CD8-positive, alpha-beta memory T cell (primary cell): ENCODE results near the gene DOCK3. TPM values are rescaled to one million over a fixed set of nuclear protein-coding genes. Genes with fewer than 3 reads are reported as not detected.

ENCODE experiments used
- CTCF ChIA-PET: fragments of 350-600 bp; sonication (Branson Sonifier 250); formaldehyde crosslinking; loops from one replicate; lab custom pipeline; 2021; ENCODE audit warnings: antibody characterized with exemption; lab: Charles Lee
- POLR2A ChIA-PET: fragments of 350-600 bp; sonication (Branson Sonifier 250); formaldehyde crosslinking; loops from one replicate; lab custom pipeline; 2021; ENCODE audit warnings: antibody characterized with exemption; lab: Charles Lee
- DNase-seq, 5 donors: peaks; one replicate each; pipeline versions ENCODE4 v3.0.0 to v3.0.0-alpha.2; 2020 to 2022; ENCODE audit warnings: mixed read lengths in 1 of 5
- H3K27ac ChIP-seq: one replicate; pipeline ENCODE4 v1.7.0; 2013; ENCODE audit warnings: low read depth, mild to moderate bottlenecking, low read length, moderate library complexity
- H3K27me3 ChIP-seq: 2 replicates; pipeline ENCODE4 v1.7.0; 2013; ENCODE audit warnings: low read length, mild to moderate bottlenecking; ENCODE audit not compliant: insufficient read depth, poor library complexity, severe bottlenecking
- H3K36me3 ChIP-seq: 2 replicates; pipeline ENCODE4 v1.7.0; 2013; ENCODE audit warnings: mild to moderate bottlenecking, low read length, moderate library complexity; ENCODE audit not compliant: insufficient read depth
- H3K4me1 ChIP-seq: 2 replicates; pipeline ENCODE4 v1.7.0; 2013; ENCODE audit warnings: mild to moderate bottlenecking, low read length, moderate library complexity; ENCODE audit not compliant: insufficient read depth
- H3K4me3 ChIP-seq: 2 replicates; pipeline ENCODE4 v1.7.0; 2013; ENCODE audit warnings: mild to moderate bottlenecking, low read length
- H3K9me3 ChIP-seq: 2 replicates; pipeline ENCODE4 v1.7.0; 2013; ENCODE audit warnings: mild to moderate bottlenecking, low read length
- H3K27ac Mint-ChIP-seq, 8 donors: one replicate each; pipeline ENCODE4 v1.8.0; 2020 to 2021; ENCODE audit warnings: mixed read lengths in 8 of 8, mild to moderate bottlenecking in 6 of 8, inconsistent platforms in 3 of 8, moderate library complexity in 3 of 8
- H3K27me3 Mint-ChIP-seq, 2 donors: one replicate each; pipeline ENCODE4 v1.8.0; 2020 to 2021; ENCODE audit warnings: mixed read lengths in 2 of 2, mild to moderate bottlenecking in 1 of 2, moderate library complexity in 1 of 2
- H3K36me3 Mint-ChIP-seq, 3 donors: one replicate each; pipeline ENCODE4 v1.8.0; 2020 to 2021; ENCODE audit warnings: mixed read lengths in 3 of 3, inconsistent platforms in 1 of 3, mild to moderate bottlenecking in 1 of 3
- H3K4me1 Mint-ChIP-seq, 3 donors: one replicate each; pipeline ENCODE4 v1.8.0; 2020 to 2021; ENCODE audit warnings: mixed read lengths in 3 of 3, inconsistent platforms in 1 of 3, mild to moderate bottlenecking in 1 of 3
- H3K4me3 Mint-ChIP-seq, 7 donors: one replicate each; pipeline ENCODE4 v1.8.0; 2020 to 2021; ENCODE audit warnings: mixed read lengths in 7 of 7, mild to moderate bottlenecking in 6 of 7, moderate library complexity in 4 of 7, inconsistent platforms in 2 of 7
- H3K9me3 Mint-ChIP-seq, 5 donors: one replicate each; pipeline ENCODE4 v1.8.0; 2020 to 2022; ENCODE audit warnings: mixed read lengths in 5 of 5, mild to moderate bottlenecking in 3 of 5, moderate library complexity in 2 of 5, inconsistent platforms in 1 of 5
- polyA plus RNA-seq: library from polyadenylated mRNA; unstranded; fragments of 300-500 nt; fragmentation: Illumina TruSeq; gene quantifications from one replicate; pipeline ENCODE4 v1.2.3, GENCODE V29; 2021
- total RNA-seq, 2 experiments: library from RNA; stranded (reverse); gene quantifications; one replicate each; pipeline ENCODE4 v1.2.3, GENCODE V29; 2021

Gene DOCK3
- total RNA-seq (1 to 10 TPM; 2.0 to 2.1 TPM), polyA plus RNA-seq (0.16 TPM)

DNA sequence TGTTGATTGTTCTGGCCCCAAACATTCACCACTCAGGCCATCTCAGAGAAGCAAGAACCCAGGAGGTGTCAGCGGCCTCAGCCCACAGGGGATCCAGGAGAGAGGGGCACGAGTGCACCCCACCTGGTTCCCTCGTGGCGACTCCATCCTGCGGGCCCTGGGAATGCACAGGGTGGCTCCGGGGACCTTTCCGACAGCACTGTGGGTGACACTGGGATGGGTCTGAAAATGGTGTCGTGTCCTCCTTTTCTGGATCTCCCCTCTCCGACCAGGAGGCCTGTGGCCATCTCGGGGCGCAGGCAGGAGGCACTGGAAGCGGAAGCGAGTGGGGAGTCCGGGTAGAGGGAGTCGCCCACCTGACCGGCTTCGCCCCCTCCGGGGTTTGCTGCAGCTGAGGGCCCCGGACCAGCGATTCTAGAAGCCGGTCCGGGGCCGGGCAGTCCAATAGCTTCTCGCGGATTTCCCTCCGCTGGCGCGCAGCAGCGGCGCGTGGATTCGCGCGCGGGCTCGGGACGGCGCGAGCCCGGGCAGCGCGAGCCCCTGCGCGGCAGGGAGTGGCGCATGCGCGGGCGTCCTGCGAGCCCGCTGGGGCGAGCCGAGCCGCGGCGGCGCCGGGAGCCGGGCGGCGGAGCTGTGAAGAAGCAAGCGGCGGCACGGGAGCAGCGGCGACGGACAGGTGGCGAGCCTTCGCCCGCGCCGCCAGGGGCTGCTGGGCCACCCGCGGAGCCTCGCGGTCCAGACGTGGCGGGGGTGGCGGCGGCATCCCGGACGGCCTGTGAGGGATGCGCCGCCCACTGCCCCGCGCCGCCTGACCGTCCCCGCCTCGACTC, at the start of gene DOCK3:
DOCK3 (plus strand) TSS at position 579 of the 830 bp plus-strand sequence. CDS start 337 bp downstream, outside the sequence.
- Mint-ChIP-seq H3K4me1 (peaks cover 5 to 15% (median 6%) of the 10 kb centered on the region in 3 donors), H3K27ac (peak within 1 kb of the TSS in 5 of 8 donors; percentile 34 to 82 (median 58)), H3K4me3 (peak within 1 kb of the TSS; percentile 73 to 89 (median 80)), H3K9me3 (no peaks in the 10 kb centered on the region), H3K36me3 (no peaks in the 10 kb centered on the region), H3K27me3 (peaks cover 7 to 40% of the 10 kb centered on the region in 2 donors)
- H3K36me3 ChIP-seq: no peaks in the 10 kb centered on the region
- H3K9me3 ChIP-seq: no peaks in the 10 kb centered on the region
- POLR2A ChIA-PET: interaction anchor here (0.6 kb wide), 1 partner anchor 712 kb away, joined by 3 read pairs; no protein-coding TSS in a partner anchor
- DNase-seq: peak; percentile 52 to 76 (median 64)
- peaks cover 23% of the 10 kb centered on the region for H3K27me3 ChIP-seq
- peak within 1 kb of the TSS; percentile 58 for H3K4me3 ChIP-seq
- CTCF ChIA-PET: interaction anchor here (0.6 to 2.0 kb wide), 3 partner anchors 48 to 58 kb away, joined by 3 to 7 read pairs (median 3); no protein-coding TSS in a partner anchor
- peaks cover 15% of the 10 kb centered on the region for H3K4me1 ChIP-seq
- no peak within 1 kb of the TSS for H3K27ac ChIP-seq

GRCh38 chr3:50625231-50626182, 49.2 kb upstream of the DOCK3 start:
- no peak for DNase-seq
- peaks cover 5% of the 10 kb centered on the region for H3K36me3 ChIP-seq
- H3K4me3 ChIP-seq: no peak overlapping the region
- Mint-ChIP-seq H3K27me3 (no peaks in the 10 kb centered on the region), H3K9me3 (no peaks in the 10 kb centered on the region), H3K27ac (peak overlapping the region; percentile 32 to 91 (median 66)), H3K36me3 (peaks cover 0 to 40% (median 0%) of the 10 kb centered on the region in 3 donors), H3K4me3 (peak overlapping the region in 3 of 7 donors; percentile 6 to 49 (median 9)), H3K4me1 (peaks cover 68 to 95% (median 80%) of the 10 kb centered on the region in 3 donors)
- CTCF ChIA-PET: interaction anchor here (0.6 to 16.9 kb wide), 5 partner anchors 10 to 49 kb away, joined by 3 to 277 read pairs (median 3); partner anchors contain the start of gene DOCK3
- H3K9me3 ChIP-seq: no peaks in the 10 kb centered on the region
- no peaks in the 10 kb centered on the region for H3K27me3 ChIP-seq
- POLR2A ChIA-PET: no interaction called here
- H3K4me1 ChIP-seq: peaks cover 88% of the 10 kb centered on the region
- no peak overlapping the region for H3K27ac ChIP-seq

GRCh38 chr3:50626401-50626800, 48.3 kb upstream of the DOCK3 start:
- peaks cover 0 to 38% (median 0%) of the 10 kb centered on the region in 3 donors for H3K36me3 Mint-ChIP-seq
- CTCF ChIA-PET: interaction anchor here (0.6 to 16.9 kb wide), 5 partner anchors 10 to 49 kb away, joined by 3 to 277 read pairs (median 4); partner anchors contain the start of gene DOCK3
- DNase-seq: no peak
- Histone ChIP-seq H3K9me3 (no peaks in the 10 kb centered on the region), H3K4me3 (no peak overlapping the region), H3K27me3 (no peaks in the 10 kb centered on the region), H3K36me3 (peaks cover 8% of the 10 kb centered on the region), H3K27ac (no peak overlapping the region), H3K4me1 (peaks cover 91% of the 10 kb centered on the region)
- H3K9me3 Mint-ChIP-seq: no peaks in the 10 kb centered on the region
- POLR2A ChIA-PET: no interaction called here
- H3K27ac Mint-ChIP-seq: peak overlapping the region in 2 of 8 donors; percentile 56 to 63
- peaks cover 71 to 97% (median 82%) of the 10 kb centered on the region in 3 donors for H3K4me1 Mint-ChIP-seq
- no peaks in the 10 kb centered on the region for H3K27me3 Mint-ChIP-seq
- no peak overlapping the region for H3K4me3 Mint-ChIP-seq

DNA sequence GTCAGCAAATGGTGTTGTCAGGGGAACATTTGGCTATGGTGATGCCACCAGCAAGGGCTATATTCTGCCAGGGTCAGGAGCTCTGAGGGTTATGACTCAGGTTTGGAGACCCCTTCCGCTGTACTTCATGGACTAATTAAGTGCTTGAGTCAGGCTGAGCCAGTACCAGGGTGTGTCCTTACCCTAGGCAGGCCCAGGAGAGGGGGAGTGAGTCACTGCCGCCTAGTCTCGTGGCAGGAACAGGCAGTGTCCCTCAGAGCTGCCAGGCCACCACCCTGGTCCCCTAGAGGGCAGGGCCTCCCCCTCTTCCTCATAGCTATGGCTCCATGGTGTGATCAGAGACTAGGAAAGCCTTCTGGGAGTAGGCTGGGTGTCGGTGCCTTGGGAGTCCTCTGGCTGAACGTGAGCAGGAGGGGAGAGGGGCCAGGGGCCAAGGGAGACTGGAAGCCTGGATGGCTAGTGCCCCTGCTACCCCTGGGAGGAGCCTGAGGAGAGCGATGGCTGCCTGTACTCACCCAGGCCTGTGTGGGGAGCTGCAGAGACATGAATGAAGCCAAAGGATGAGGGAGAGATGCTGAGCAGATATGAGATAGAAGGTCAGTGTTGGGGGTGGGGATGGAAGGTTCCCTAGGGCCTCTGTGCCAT, 47.2 kb upstream of the DOCK3 start:
- POLR2A ChIA-PET: no interaction called here
- H3K4me1 Mint-ChIP-seq: peaks cover 78 to 98% (median 85%) of the 10 kb centered on the region in 3 donors
- H3K36me3 ChIP-seq: peaks cover 6% of the 10 kb centered on the region
- H3K9me3 Mint-ChIP-seq: no peaks in the 10 kb centered on the region
- no peak overlapping the region for H3K4me3 ChIP-seq
- peak overlapping the region in 2 of 7 donors; percentile 8 to 12 for H3K4me3 Mint-ChIP-seq
- no peak overlapping the region for H3K27ac ChIP-seq
- H3K36me3 Mint-ChIP-seq: peaks cover 0 to 36% (median 0%) of the 10 kb centered on the region in 3 donors
- no peaks in the 10 kb centered on the region for H3K9me3 ChIP-seq
- CTCF ChIA-PET: interaction anchor here (1.2 to 16.9 kb wide), 4 partner anchors 14 to 744 kb away, joined by 3 to 277 read pairs (median 4); no protein-coding TSS in a partner anchor
- H3K27ac Mint-ChIP-seq: peak overlapping the region; percentile 22 to 86 (median 72)
- DNase-seq: no peak
- H3K27me3 Mint-ChIP-seq: no peaks in the 10 kb centered on the region
- peaks cover 94% of the 10 kb centered on the region for H3K4me1 ChIP-seq
- no peaks in the 10 kb centered on the region for H3K27me3 ChIP-seq

DNA sequence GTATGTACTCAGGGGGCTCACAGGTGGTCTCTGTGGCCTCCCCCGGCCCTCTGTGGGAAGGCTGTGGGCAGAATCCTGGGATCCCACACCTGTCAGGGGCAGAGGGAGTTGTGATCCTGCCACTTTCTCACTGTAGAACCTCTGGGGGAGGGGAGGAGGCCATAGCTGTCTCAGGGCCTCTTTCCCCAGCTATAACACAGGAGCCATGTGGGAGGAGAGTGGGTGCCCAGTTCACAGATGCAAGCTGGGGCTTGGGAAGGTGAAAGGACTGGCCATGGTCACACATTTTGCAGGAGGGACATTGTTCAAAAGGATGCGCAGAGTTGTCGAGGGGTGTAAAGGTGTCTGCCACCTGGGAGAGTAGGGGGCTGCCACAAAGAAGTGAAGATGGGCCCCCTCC, 46.1 kb upstream of the DOCK3 start:
- no peaks in the 10 kb centered on the region for H3K9me3 ChIP-seq
- Mint-ChIP-seq H3K27me3 (no peaks in the 10 kb centered on the region), H3K36me3 (peaks cover 0 to 33% (median 0%) of the 10 kb centered on the region in 3 donors), H3K4me1 (peaks cover 80 to 98% (median 85%) of the 10 kb centered on the region in 3 donors), H3K4me3 (peak overlapping the region in 2 of 7 donors; percentile 56 to 60), H3K27ac (peak overlapping the region in 6 of 8 donors; percentile 45 to 90 (median 74)), H3K9me3 (no peaks in the 10 kb centered on the region)
- DNase-seq: no peak
- CTCF ChIA-PET: interaction anchor here (1.1 to 1.7 kb wide), 3 partner anchors 8 to 15 kb away, joined by 3 to 5 read pairs (median 4); no protein-coding TSS in a partner anchor
- no peaks in the 10 kb centered on the region for H3K27me3 ChIP-seq
- POLR2A ChIA-PET: interaction anchor here (0.6 kb wide), 1 partner anchor 10 kb away, joined by 4 read pairs; no protein-coding TSS in a partner anchor
- H3K4me1 ChIP-seq: peaks cover 93% of the 10 kb centered on the region
- peaks cover 6% of the 10 kb centered on the region for H3K36me3 ChIP-seq
- no peak overlapping the region for H3K4me3 ChIP-seq
- no peak overlapping the region for H3K27ac ChIP-seq

DNA sequence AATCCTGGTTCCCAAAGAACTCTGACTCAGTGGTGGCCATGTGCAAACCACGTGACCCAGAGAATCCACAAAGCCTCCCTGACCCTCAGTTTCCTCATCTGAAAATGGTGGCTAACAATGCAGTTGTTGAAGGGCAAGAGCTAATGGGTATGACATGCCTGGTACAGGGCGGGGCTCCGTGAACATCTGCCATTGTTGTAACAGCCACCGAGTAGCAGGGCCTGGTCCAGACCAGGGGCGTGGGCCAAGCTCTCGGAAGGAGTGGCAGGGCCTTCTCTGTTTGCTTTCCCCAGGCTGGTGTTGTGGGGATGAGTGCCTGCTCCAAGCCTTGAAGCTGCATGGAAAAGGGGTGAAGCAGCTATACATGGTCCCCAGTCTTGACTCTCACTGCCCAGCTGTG, 44.3 kb upstream of the DOCK3 start:
- H3K9me3 ChIP-seq: no peaks in the 10 kb centered on the region
- Mint-ChIP-seq H3K27ac (peak overlapping the region in 7 of 8 donors; percentile 23 to 92 (median 70)), H3K27me3 (no peaks in the 10 kb centered on the region), H3K9me3 (no peaks in the 10 kb centered on the region), H3K36me3 (peaks cover 0 to 35% (median 0%) of the 10 kb centered on the region in 3 donors), H3K4me3 (no peak overlapping the region), H3K4me1 (peaks cover 72 to 92% (median 80%) of the 10 kb centered on the region in 3 donors)
- ChIA-PET CTCF (interaction anchor here (1.5 to 3.1 kb wide), 2 partner anchors 14 to 22 kb away, joined by 5 to 15 read pairs; partner anchors contain the start of gene MAPKAPK3), POLR2A (interaction anchor here (0.7 kb wide), 1 partner anchor 14 kb away, joined by 4 read pairs; no protein-coding TSS in a partner anchor)
- no peaks in the 10 kb centered on the region for H3K27me3 ChIP-seq
- H3K4me1 ChIP-seq: peaks cover 82% of the 10 kb centered on the region
- no peak for DNase-seq
- H3K4me3 ChIP-seq: no peak overlapping the region
- H3K36me3 ChIP-seq: peaks cover 6% of the 10 kb centered on the region
- H3K27ac ChIP-seq: no peak overlapping the region
